Measurements from ENCODE around the gene TNFRSF4.

GRCh38 chr1:1262071-1262470, 48.1 kb upstream of the TNFRSF4 start:
- TF ChIP-seq CTCF (IDR thresholded peaks at IDR 0.05), result no peak
- no peak for TF ChIP-seq POLR2A (IDR thresholded peaks at IDR 0.05)
